Pancreas (tissue), 10 donors: Measurements from ENCODE around the gene SULT1B1. TPM values are rescaled to one million over a fixed set of nuclear protein-coding genes. Genes with fewer than 3 reads are reported as not detected.

ENCODE experiments used
- ATAC-seq, 4 donors: fragments of 200-7000 bp; cut with Tn5 transposase; one replicate each; pipeline versions ENCODE4 v1.8.0 to v1.9.1; 2020; ENCODE audit warnings: mild to moderate bottlenecking in 4 of 4, moderate library complexity in 4 of 4
- DNase-seq, 6 donors: peaks; one replicate each; pipeline ENCODE4 v3.0.0-alpha.2; 2020
- FAIRE-seq: peaks from 2 replicates; lab custom pipeline; 2012; peaks lifted over from hg19 to GRCh38; lab: Jason Lieb, UNC
- H3K27ac ChIP-seq, 4 donors: fragments of 200-600 bp; sonication (generic); 1 replicate in 3 of 4; 2 replicates in 1 of 4; pipeline versions ENCODE4 v1.5.0 to v1.8.0; 2020
- H3K27me3 ChIP-seq, 4 donors: fragments of 200-600 bp; one replicate each; pipeline ENCODE4 v1.8.0; 2021
- H3K36me3 ChIP-seq, 3 donors: fragments of 200-600 bp; sonication (generic) in 1 of 3; one replicate each; pipeline versions ENCODE4 v1.5.0 to v1.8.0; 2020 to 2021
- H3K4me1 ChIP-seq, 3 donors: fragments of 200-600 bp; one replicate each; pipeline ENCODE4 v1.8.0; 2021
- H3K4me3 ChIP-seq, 4 donors: fragments of 200-600 bp; sonication (generic) in 2 of 4; one replicate each; pipeline versions ENCODE4 v1.5.0 to v1.8.0; 2020 to 2021
- H3K9me3 ChIP-seq, 4 donors: fragments of 200-600 bp; one replicate each; pipeline ENCODE4 v1.8.0; 2021
- WGBS, 2 donors: extraction: QIAGEN DNeasy Blood & Tissue Kit; methylation state at CpG; one replicate each; pipeline ENCODE4 v1.1.7; 2013; 5-methylcytosine and 5-hydroxymethylcytosine counted together
- intact Hi-C, 3 donors: fragments of 100-400 bp; cut with DNase I; formaldehyde crosslinking; loops; one replicate each; pipeline versions ENCODE4 v1.11.1 to v1.14.2; 2022
- polyA plus RNA-seq, 2 donors: library from polyadenylated mRNA; stranded (reverse); fragments of 200-250 nt; gene quantifications; one replicate each; pipeline ENCODE4 v1.2.3, GENCODE V29; 2013
- total RNA-seq, 6 donors: library from RNA; stranded (reverse); fragmentation: NEBNext Ultra II Directional in 4 of 6; extraction: Animal tissue kit (Norgen Biotek cat#: 25700) in 4 of 6; gene quantifications; one replicate each; pipeline versions ENCODE4 v1.2.1 to v1.2.4, GENCODE V29; 2021 to 2023
- TF ChIP-seq, protein P1 (sequence below), 4 donors: fragments of 200-600 bp; sonication (generic) in 3 of 4; IDR thresholded peaks; one replicate each; pipeline versions ENCODE4 v1.5.0 to v1.8.0; 2021; ENCODE audit warnings: antibody characterized with exemption in 4 of 4
- donor health status: healthy with polysubstance abuse.
- donor health status: DM: no; HTN: no; CAD: no; lungs with moderate emphysema.
- donor health status: DM: no; HTN: no; CAD: no.
- donor health status: control.
- donor health status: control.
- donor health status: Bipolar disorder and iron deficiency.
- donor health status: DM: yes; HTN: yes; CAD: no.
- donor health status: DM: no; HTN: no; CAD: no.
- donor health status: DM: no; HTN: no; CAD: no.
- donor health status: DM: yes; HTN: yes; CAD: no.

SULT1B1 gene
- total and polyA plus RNA-seq, 8 donors: 0.05 to 2.1 (median 0.23) TPM

- Histone ChIP-seq H3K36me3 (no peaks in the 10 kb centered on the region), H3K4me1 (no peaks in the 10 kb centered on the region), H3K4me3 (no peak overlapping the region), H3K9me3 (no peaks in the 10 kb centered on the region), H3K27me3 (no peaks in the 10 kb centered on the region), H3K27ac (no peak overlapping the region)
- ATAC-seq (no peak), DNase-seq (no peak), FAIRE-seq (no peak)
- 81 to 90% methylated on average over 4 of the region's 4 CpGs for WGBS, 2 donors
- TF ChIP-seq, protein P1, sequence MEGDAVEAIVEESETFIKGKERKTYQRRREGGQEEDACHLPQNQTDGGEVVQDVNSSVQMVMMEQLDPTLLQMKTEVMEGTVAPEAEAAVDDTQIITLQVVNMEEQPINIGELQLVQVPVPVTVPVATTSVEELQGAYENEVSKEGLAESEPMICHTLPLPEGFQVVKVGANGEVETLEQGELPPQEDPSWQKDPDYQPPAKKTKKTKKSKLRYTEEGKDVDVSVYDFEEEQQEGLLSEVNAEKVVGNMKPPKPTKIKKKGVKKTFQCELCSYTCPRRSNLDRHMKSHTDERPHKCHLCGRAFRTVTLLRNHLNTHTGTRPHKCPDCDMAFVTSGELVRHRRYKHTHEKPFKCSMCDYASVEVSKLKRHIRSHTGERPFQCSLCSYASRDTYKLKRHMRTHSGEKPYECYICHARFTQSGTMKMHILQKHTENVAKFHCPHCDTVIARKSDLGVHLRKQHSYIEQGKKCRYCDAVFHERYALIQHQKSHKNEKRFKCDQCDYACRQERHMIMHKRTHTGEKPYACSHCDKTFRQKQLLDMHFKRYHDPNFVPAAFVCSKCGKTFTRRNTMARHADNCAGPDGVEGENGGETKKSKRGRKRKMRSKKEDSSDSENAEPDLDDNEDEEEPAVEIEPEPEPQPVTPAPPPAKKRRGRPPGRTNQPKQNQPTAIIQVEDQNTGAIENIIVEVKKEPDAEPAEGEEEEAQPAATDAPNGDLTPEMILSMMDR (IDR thresholded peaks at IDR 0.05): no peak
- intact Hi-C loops: no loop called here
Observed at GRCh38 chr4:69701696-69702095, 58.7 kb downstream of the SULT1B1 start.

GRCh38 chr4:69697536-69698242 is 62.7 kb downstream of the SULT1B1 start:
- 84 to 87% methylated on average over 1 of the region's 1 CpG for WGBS, 2 donors
- intact Hi-C loops: no loop called here
- no peaks in the 10 kb centered on the region for H3K27me3 ChIP-seq
- H3K36me3 ChIP-seq: no peaks in the 10 kb centered on the region
- no peaks in the 10 kb centered on the region for H3K9me3 ChIP-seq
- DNase-seq (no peak), FAIRE-seq (no peak), ATAC-seq (no peak)
- H3K27ac ChIP-seq: no peak overlapping the region
- TF ChIP-seq, protein P1 (IDR thresholded peaks at IDR 0.05): no peak
- H3K4me1 ChIP-seq: no peaks in the 10 kb centered on the region
- no peak overlapping the region for H3K4me3 ChIP-seq

DNA sequence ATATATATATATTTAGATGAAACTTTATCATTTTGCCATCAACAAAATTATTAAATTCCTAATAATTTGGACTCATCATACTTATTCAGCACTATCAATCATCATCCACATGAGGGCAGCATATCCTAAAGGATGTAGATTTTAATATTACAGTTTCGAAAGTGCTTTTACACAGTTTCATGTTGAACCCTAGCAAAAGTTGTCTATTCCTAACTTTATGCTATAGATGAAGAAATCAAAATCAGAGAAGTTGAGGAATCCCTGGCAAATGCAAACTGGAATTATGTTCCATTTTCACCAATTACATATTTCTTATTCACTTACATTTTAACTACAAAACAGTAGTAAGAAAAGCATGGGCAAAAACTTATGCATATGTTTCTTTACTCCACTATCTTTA is 70.8 kb downstream of the SULT1B1 start:
- Histone ChIP-seq H3K9me3 (no peaks in the 10 kb centered on the region), H3K4me3 (no peak overlapping the region), H3K4me1 (no peaks in the 10 kb centered on the region), H3K27ac (no peak overlapping the region), H3K36me3 (no peaks in the 10 kb centered on the region), H3K27me3 (no peaks in the 10 kb centered on the region)
- peak in 3 of 4 donors; percentile 83 to 92 (median 88) for ATAC-seq
- WGBS, 2 donors: 0% methylated on average over 1 of the region's 1 CpG
- TF ChIP-seq, protein P1 (IDR thresholded peaks at IDR 0.05): peak in 2 of 4 donors; percentile 41 to 54
- intact Hi-C loops: loop anchor here in 2 of 3 donors (5.0 kb wide), 1 partner anchor 193 kb away; no protein-coding TSS in a partner anchor
- DNase-seq: no peak
- peak; percentile 93 for FAIRE-seq

- no peaks in the 10 kb centered on the region for H3K9me3 ChIP-seq
- intact Hi-C loops: loop anchor here (5.0 kb wide), 2 partner anchors 192 to 197 kb away; no protein-coding TSS in a partner anchor
- FAIRE-seq (no peak), ATAC-seq (no peak), DNase-seq (no peak)
- H3K27me3 ChIP-seq: peaks cover 0 to 2% (median 0%) of the 10 kb centered on the region in 4 donors
- no peak overlapping the region for H3K27ac ChIP-seq
- no peak overlapping the region for H3K4me3 ChIP-seq
- no peaks in the 10 kb centered on the region for H3K4me1 ChIP-seq
- H3K36me3 ChIP-seq: no peaks in the 10 kb centered on the region
- WGBS, 2 donors: 62% methylated on average over 4 of the region's 4 CpGs
- TF ChIP-seq, protein P1 (IDR thresholded peaks at IDR 0.05): no peak
Observed at GRCh38 chr4:69684804-69685203, 75.6 kb downstream of the SULT1B1 start.

Other genes starting within 250 kb of the SULT1B1 start
- not detected for gene UGT2A2, start 121.0 kb downstream of the SULT1B1 start, total RNA-seq
- not detected for gene UGT2A2, start 121.0 kb downstream of the SULT1B1 start, polyA plus RNA-seq
- gene UGT2A1, start 107.4 kb downstream of the SULT1B1 start, total RNA-seq: not detected
- gene UGT2A1, start 107.4 kb downstream of the SULT1B1 start, polyA plus RNA-seq: not detected
- under 1 TPM in 2 of 6 donors, not detected in 4; 0.13 to 0.37 TPM for gene SULT1E1, start 99.5 kb upstream of the SULT1B1 start, total RNA-seq
- not detected for gene SULT1E1, start 99.5 kb upstream of the SULT1B1 start, polyA plus RNA-seq
- 1 to 10 TPM in 2 of 6 donors, not detected in 4; 1.3 to 3.4 TPM for gene CSN1S1, start 170.4 kb upstream of the SULT1B1 start, total RNA-seq
- gene CSN1S1, start 170.4 kb upstream of the SULT1B1 start, polyA plus RNA-seq: under 1 TPM in 1 of 2 donors, not detected in 1; 0.19 TPM
- gene CSN2, start 205.1 kb upstream of the SULT1B1 start, total RNA-seq: not detected
- gene CSN2, start 205.1 kb upstream of the SULT1B1 start, polyA plus RNA-seq: not detected
- not detected for gene STATH, start 235.3 kb upstream of the SULT1B1 start, total RNA-seq
- gene STATH, start 235.3 kb upstream of the SULT1B1 start, polyA plus RNA-seq: not detected